IMR-90 (cell line): Measurements from ENCODE around the gene CLCF1. TPM values are rescaled to one million over a fixed set of nuclear protein-coding genes. Genes with fewer than 3 reads are reported as not detected.

ENCODE experiments used
- ATAC-seq: fragments of 200-7000 bp; cut with Tn5 transposase; 2 replicates; pipeline ENCODE4 v1.9.1; 2020; ENCODE audit warnings: low read depth, mild to moderate bottlenecking, moderate library complexity
- BruUV-seq: library from RNA; stranded (reverse); fragments of 400-500 nt; replicated peaks from 2 replicates; lab custom pipeline; 2021; lab: Mats Ljungman, UMichigan
- CTCF ChIA-PET: fragments of 300-600 bp; formaldehyde crosslinking; extraction: SDS; loops from one replicate; lab custom pipeline; 2021; ENCODE audit warnings: antibody characterized with exemption; lab: Yijun Ruan, JAX
- POLR2A ChIA-PET: fragments of 300-600 bp; sonication (Branson Sonifier 250); formaldehyde crosslinking; loops from one replicate; lab custom pipeline; 2022; ENCODE audit warnings: antibody characterized with exemption; ENCODE audit not compliant: unreplicated experiment; lab: Charles Lee
- DNase-seq: peaks from one replicate; pipeline ENCODE4 v3.0.0; 2013
- H2AFZ ChIP-seq: replicated peaks from 2 replicates; pipeline ENCODE3; 2013; ENCODE audit warnings: low read length, mild to moderate bottlenecking; ENCODE audit not compliant: poor library complexity
- H2AK5ac ChIP-seq: 2 replicates; pipeline ENCODE4 v1.6.1; 2013; ENCODE audit warnings: low read depth, low read length, inconsistent platforms
- H2AK9ac ChIP-seq: replicated peaks from 2 replicates; pipeline ENCODE3; 2013; ENCODE audit warnings: mild to moderate bottlenecking, low read depth, low read length, moderate library complexity; ENCODE audit not compliant: poor library complexity
- H2BK120ac ChIP-seq: 2 replicates; pipeline ENCODE4 v1.6.1; 2013; ENCODE audit warnings: low read depth, low read length, inconsistent platforms
- H2BK15ac ChIP-seq: 3 replicates; pipeline ENCODE4 v1.6.1; 2013; ENCODE audit warnings: low read depth, low read length, inconsistent platforms
- H2BK20ac ChIP-seq: 2 replicates; pipeline ENCODE4 v1.6.1; 2013; ENCODE audit warnings: low read depth, mild to moderate bottlenecking, inconsistent platforms, low read length, moderate library complexity
- H2BK5ac ChIP-seq: 2 replicates; pipeline ENCODE4 v1.6.1; 2013; ENCODE audit warnings: mild to moderate bottlenecking, low read depth, low read length, inconsistent platforms; ENCODE audit not compliant: poor library complexity, severe bottlenecking
- H3K14ac ChIP-seq: replicated peaks from 2 replicates; pipeline ENCODE4 v1.6.1; 2013; ENCODE audit warnings: low read depth, low read length, inconsistent platforms
- H3K18ac ChIP-seq: 2 replicates; pipeline ENCODE4 v1.6.1; 2013; ENCODE audit warnings: low read depth, low read length, control low read depth
- H3K23ac ChIP-seq: 2 replicates; pipeline ENCODE4 v1.6.1; 2013; ENCODE audit warnings: low read depth, low read length, inconsistent platforms
- H3K27ac ChIP-seq: 2 replicates; pipeline ENCODE4 v1.5.1; 2013; ENCODE audit warnings: mild to moderate bottlenecking, control low read depth, low read length; ENCODE audit not compliant: insufficient read depth
- H3K27me3 ChIP-seq: 2 replicates; pipeline ENCODE4 v1.6.1; 2013; ENCODE audit warnings: low read length; ENCODE audit not compliant: control insufficient read depth, insufficient read depth
- H3K36me3 ChIP-seq: 2 replicates; pipeline ENCODE4 v1.6.1; 2013; ENCODE audit warnings: low read length, mixed read lengths; ENCODE audit not compliant: control insufficient read depth, insufficient read depth
- H3K4ac ChIP-seq: 2 replicates; pipeline ENCODE4 v1.6.1; 2013; ENCODE audit warnings: low read depth, low read length, inconsistent platforms
- H3K4me1 ChIP-seq: 2 replicates; pipeline ENCODE4 v1.6.1; 2013; ENCODE audit warnings: low read length, mixed read lengths; ENCODE audit not compliant: control insufficient read depth, insufficient read depth
- H3K4me2 ChIP-seq: 2 replicates; pipeline ENCODE4 v1.6.1; 2013; ENCODE audit warnings: low read depth, mild to moderate bottlenecking, control low read depth, low read length, moderate library complexity
- H3K4me3 ChIP-seq: 2 replicates; pipeline ENCODE4 v1.5.1; 2013; ENCODE audit warnings: low read depth, mild to moderate bottlenecking, control low read depth, low read length, moderate library complexity; ENCODE audit not compliant: insufficient read depth
- H3K56ac ChIP-seq: 2 replicates; pipeline ENCODE4 v1.6.1; 2013; ENCODE audit warnings: low read length, inconsistent platforms; ENCODE audit not compliant: insufficient read depth; ENCODE audit errors: extremely low read depth
- H3K79me1 ChIP-seq, 2 experiments: 2 replicates each; pipeline ENCODE4 v1.6.1; 2013; ENCODE audit warnings: low read length in 2 of 2, inconsistent platforms in 1 of 2, low read depth in 1 of 2
- H3K9ac ChIP-seq: 2 replicates; pipeline ENCODE4 v1.6.1; 2013; ENCODE audit warnings: low read depth, low read length, control low read depth
- H3K9me1 ChIP-seq: 2 replicates; pipeline ENCODE4 v1.6.1; 2013; ENCODE audit warnings: low read length, inconsistent platforms; ENCODE audit not compliant: insufficient read depth
- H3K9me3 ChIP-seq: 2 replicates; pipeline ENCODE4 v1.6.1; 2013; ENCODE audit warnings: low read length; ENCODE audit not compliant: control insufficient read depth, insufficient read depth
- H4K20me1 ChIP-seq: 2 replicates; pipeline ENCODE4 v1.6.1; 2013; ENCODE audit warnings: low read length, inconsistent platforms; ENCODE audit not compliant: insufficient read depth
- H4K5ac ChIP-seq: 2 replicates; pipeline ENCODE4 v1.6.1; 2013; ENCODE audit warnings: mild to moderate bottlenecking, low read depth, low read length, control low read depth
- H4K8ac ChIP-seq, 2 experiments: 2 replicates each; pipeline ENCODE4 v1.6.1; 2013; ENCODE audit warnings: low read depth in 2 of 2, low read length in 2 of 2, control low read depth in 1 of 2, inconsistent platforms in 1 of 2
- H4K91ac ChIP-seq: 2 replicates; pipeline ENCODE4 v1.6.1; 2013; ENCODE audit warnings: low read depth, low read length, inconsistent platforms; ENCODE audit not compliant: insufficient read depth
- BHLHE40 ChIP-seq: fragments of 150-350 bp; IDR thresholded peaks from 2 replicates; pipeline ENCODE4 v1.6.1; 2016; ENCODE audit warnings: mild to moderate bottlenecking, low read depth, low read length
- CEBPB ChIP-seq: IDR thresholded peaks from 2 replicates; pipeline ENCODE4 v1.6.1; 2012; ENCODE audit warnings: low read depth, low read length, improper control_type of control experiment
- FOS ChIP-seq: fragments of 150-350 bp; IDR thresholded peaks from 2 replicates; pipeline ENCODE4 v1.6.1; 2016; ENCODE audit warnings: low read depth, low read length
- MAFK ChIP-seq: IDR thresholded peaks from 2 replicates; pipeline ENCODE4 v1.6.1; 2012; ENCODE audit warnings: low read depth, low read length, improper control_type of control experiment
- MAZ ChIP-seq: IDR thresholded peaks from 2 replicates; pipeline ENCODE4 v1.6.1; 2012; ENCODE audit warnings: low read depth, mild to moderate bottlenecking, low read length, improper control_type of control experiment, moderate library complexity, borderline replicate concordance
- NFE2L2 ChIP-seq: fragments of 150-350 bp; IDR thresholded peaks from 2 replicates; pipeline ENCODE4 v1.6.1; 2016; ENCODE audit warnings: low read depth, mild to moderate bottlenecking, low read length
- RCOR1 ChIP-seq: IDR thresholded peaks from 2 replicates; pipeline ENCODE4 v1.6.1; 2012; ENCODE audit warnings: mild to moderate bottlenecking, low read length, improper control_type of control experiment; ENCODE audit not compliant: insufficient replicate concordance
- RFX5 ChIP-seq: IDR thresholded peaks from 2 replicates; pipeline ENCODE4 v1.8.0; 2012; ENCODE audit warnings: low read depth, mild to moderate bottlenecking, low read length, moderate library complexity
- SMC3 ChIP-seq: fragments of 150-350 bp; IDR thresholded peaks from 2 replicates; pipeline ENCODE4 v1.6.1; 2016; ENCODE audit warnings: low read depth, mild to moderate bottlenecking, antibody characterized with exemption, low read length, moderate library complexity
- WGBS, 2 experiments: methylation state at CpG; one replicate each; pipeline versions ENCODE4 v1.1.5 to v1.1.7; 2013; ENCODE audit warnings: missing lambda C conversion rate in 2 of 2; ENCODE audit not compliant: insufficient read length in 1 of 2; ENCODE audit errors: extremely low coverage in 2 of 2; 5-methylcytosine and 5-hydroxymethylcytosine counted together
- dilution Hi-C: fragments of 300-500 bp; cut with HindIII; formaldehyde crosslinking; loops from one replicate; pipeline ENCODE4 v1.14.3; 2018; ENCODE audit warnings: low sequenced_read_pairs; ENCODE audit not compliant: unreplicated experiment
- in situ Hi-C: fragments of 300-500 bp; cut with MboI; formaldehyde crosslinking; loops from 3 replicates; pipeline ENCODE4 v1.14.3; 2019; ENCODE audit warnings: low sequenced_read_pairs, inconsistent platforms, mixed read lengths
- intact Hi-C: fragments of 100-400 bp; cut with micrococcal nuclease; formaldehyde crosslinking; loops from 2 replicates; pipeline ENCODE4 v1.10.0; 2022
- polyA plus RNA-seq, 3 experiments: library from polyadenylated mRNA; depleted of rRNA; stranded (reverse); fragments of >200 nt; gene quantifications; 2 replicates each; pipeline ENCODE4 v1.2.3, GENCODE V29; 2012; ENCODE audit warnings: low replicate concordance in 1 of 3
- total RNA-seq: library from RNA; depleted of rRNA; stranded (reverse); fragments of >200 nt; gene quantifications from 2 replicates; pipeline ENCODE4 v1.2.3, GENCODE V29; 2012

The CLCF1 gene
- total and polyA plus RNA-seq, 2 of the 4 experiments (the other 2 are of a cell fraction): 5.6 to 27.8 TPM

DNA sequence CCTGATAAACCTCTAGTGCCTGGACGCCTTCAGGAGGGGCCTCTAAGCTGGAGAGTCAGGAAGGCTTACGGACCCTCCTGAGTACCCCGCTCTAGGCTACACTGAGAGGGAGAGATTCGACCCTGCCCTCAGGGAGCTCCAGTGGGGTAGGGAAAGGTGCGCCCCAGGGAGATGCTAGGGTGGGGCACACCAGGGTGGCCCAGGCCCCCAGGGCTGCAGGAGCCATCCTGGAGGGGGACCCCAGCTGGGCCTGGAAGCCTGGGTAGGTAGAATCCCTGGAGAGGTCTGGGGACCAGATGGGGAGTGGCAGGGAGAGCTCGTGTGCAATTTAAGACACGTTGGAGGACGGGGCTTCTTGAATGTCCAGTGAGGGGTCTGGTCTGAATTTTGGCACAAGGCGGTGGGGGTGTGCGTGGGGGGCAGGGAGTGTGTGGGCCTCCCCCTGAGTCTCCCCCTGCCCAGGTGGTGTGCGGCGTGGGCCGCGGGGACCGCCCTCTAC lies 46.8 kb upstream of the CLCF1 start:
- peak overlapping the region in 1 of 2 experiments; percentile 74; a peak in 2 of 4 replicates for H4K8ac ChIP-seq
- H3K27me3 ChIP-seq: peaks cover 1% of the 10 kb centered on the region; the same call in 1 of the 2 replicates
- peak overlapping the region; percentile 30; the same call in 1 of the 2 replicates for H3K27ac ChIP-seq
- no TSS peak for BruUV-seq
- H2AFZ ChIP-seq: peak overlapping the region; percentile 99
- peak overlapping the region; percentile 55 for H3K4me3 ChIP-seq
- peak overlapping the region; percentile 72 for H3K4me2 ChIP-seq
- H4K5ac ChIP-seq: no peak overlapping the region
- H3K9me1 ChIP-seq: no peaks in the 10 kb centered on the region
- CTCF ChIA-PET: interaction anchor here (1.8 kb wide), 1 partner anchor 19 kb away, joined by 7 read pairs; the partner anchor contains the start of gene PPP1CA
- peak overlapping the region; percentile 73 for H2AK5ac ChIP-seq
- no peak overlapping the region for H2BK20ac ChIP-seq
- no peak overlapping the region for H2BK5ac ChIP-seq
- H3K56ac ChIP-seq: 0 out of 2 replicates have a peak overlapping the region, but pooled peaks have one; percentile 6
- WGBS, 2 experiments: 54% methylated on average over 3 of the region's 15 CpGs; no CpG with 5 or more reads in 1 of the 2 experiments
- H2BK15ac ChIP-seq: no peak overlapping the region
- intact Hi-C loops (loop anchor here (5.0 kb wide), 1 partner anchor 62 kb away; the partner anchor contains the start of gene AIP), in situ Hi-C loops (no loop called here), dilution Hi-C loops (no loop called here)
- DNase-seq (no peak), ATAC-seq (no peak)
- H3K4me1 ChIP-seq: peaks cover 5% of the 10 kb centered on the region; the same call in 1 of the 2 replicates
- no peaks in the 10 kb centered on the region for H3K36me3 ChIP-seq
- H4K20me1 ChIP-seq: no peaks in the 10 kb centered on the region
- TF ChIP-seq RFX5 (no peak), FOS (no peak), BHLHE40 (no peak), CEBPB (no peak), NFE2L2 (no peak), MAZ (no peak), RCOR1 (no peak), MAFK (no peak), SMC3 (no peak)
- POLR2A ChIA-PET: no interaction called here
- 0 out of 2 replicates have a peak overlapping the region, but pooled peaks have one; percentile 1 for H3K23ac ChIP-seq
- H3K18ac ChIP-seq: no peak overlapping the region
- peak overlapping the region; percentile 48; the same call in 1 of the 2 replicates for H3K4ac ChIP-seq
- no peaks in the 10 kb centered on the region for H3K79me1 ChIP-seq
- no peak overlapping the region for H3K14ac ChIP-seq
- H3K9ac ChIP-seq: peak overlapping the region; percentile 48; the same call in 1 of the 2 replicates
- H4K91ac ChIP-seq: peak overlapping the region; percentile 26; the same call in 1 of the 2 replicates
- H2BK120ac ChIP-seq: no peak overlapping the region
- H3K9me3 ChIP-seq: no peaks in the 10 kb centered on the region
- peak overlapping the region; percentile 94 for H2AK9ac ChIP-seq
